Measurements from ENCODE around the gene FGF19.

The FGF19 gene

GRCh38 chr11:69667619-69668604 lies 35.9 kb downstream of the FGF19 start:
- DNase-seq, result no peak

DNA sequence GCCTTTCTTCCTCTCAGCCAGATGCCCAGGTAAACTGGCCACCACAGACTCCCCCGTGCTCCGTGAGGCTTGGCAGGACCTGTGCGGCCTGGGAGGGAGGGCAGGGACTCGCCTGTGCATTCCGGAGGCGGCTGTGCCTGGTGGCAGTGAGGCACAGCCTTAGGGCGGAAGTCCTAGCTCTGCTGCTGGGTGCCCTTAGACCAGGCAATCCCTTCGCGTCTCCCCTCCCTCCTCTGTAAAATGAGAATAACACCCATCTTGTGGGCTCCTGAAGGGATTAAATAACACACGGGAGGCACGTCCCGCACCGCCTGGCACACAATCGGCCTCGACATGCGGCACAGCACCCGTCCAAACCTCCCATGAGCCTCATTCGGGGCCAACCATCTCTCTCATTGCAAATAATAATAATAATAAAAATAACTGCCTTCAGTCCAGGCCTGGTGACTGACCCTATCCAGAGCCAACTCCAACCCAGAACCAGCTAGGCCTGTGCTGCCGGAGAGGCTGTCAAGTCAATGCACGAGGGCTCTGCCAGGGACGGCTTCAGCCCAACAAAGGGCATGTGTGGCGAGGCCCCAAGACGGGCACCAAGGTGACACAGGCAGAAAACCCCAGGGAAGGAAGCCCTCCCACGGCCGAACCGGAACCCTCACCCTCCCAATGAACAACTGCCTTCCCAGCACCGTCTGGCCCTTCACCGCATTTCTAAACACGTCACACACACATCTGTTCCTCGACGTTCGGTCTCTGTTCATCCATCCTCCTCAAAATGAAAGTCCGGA lies 36.9 kb downstream of the FGF19 start:
- DNase-seq, result no peak

- no peak for DNase-seq
These were observed 37.6 kb downstream of the FGF19 start for GRCh38 chr11:69666261-69666660.

DNA sequence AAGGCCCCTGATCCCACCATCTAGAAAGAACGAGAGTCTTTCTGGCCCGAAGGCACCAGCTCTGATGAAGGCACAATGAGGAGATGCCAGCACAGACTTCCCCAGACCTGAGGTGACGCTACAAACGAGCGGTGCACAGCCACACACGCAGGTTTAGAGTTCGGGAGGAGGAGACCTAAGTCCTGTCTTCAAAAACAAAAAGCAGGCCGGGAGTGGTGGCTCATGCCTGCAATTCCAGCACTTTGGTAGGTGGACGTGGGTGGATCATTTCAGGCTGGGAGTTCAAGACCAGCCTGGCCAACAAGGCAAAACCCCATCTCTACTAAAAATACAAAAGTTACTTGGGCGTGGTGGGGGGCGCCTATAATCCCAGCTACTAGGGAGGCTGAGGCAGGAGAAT lies 38.2 kb downstream of the FGF19 start:
- DNase-seq, result no peak

GRCh38 chr11:69664901-69665300 lies 38.9 kb downstream of the FGF19 start:
- DNase-seq, result no peak

DNA sequence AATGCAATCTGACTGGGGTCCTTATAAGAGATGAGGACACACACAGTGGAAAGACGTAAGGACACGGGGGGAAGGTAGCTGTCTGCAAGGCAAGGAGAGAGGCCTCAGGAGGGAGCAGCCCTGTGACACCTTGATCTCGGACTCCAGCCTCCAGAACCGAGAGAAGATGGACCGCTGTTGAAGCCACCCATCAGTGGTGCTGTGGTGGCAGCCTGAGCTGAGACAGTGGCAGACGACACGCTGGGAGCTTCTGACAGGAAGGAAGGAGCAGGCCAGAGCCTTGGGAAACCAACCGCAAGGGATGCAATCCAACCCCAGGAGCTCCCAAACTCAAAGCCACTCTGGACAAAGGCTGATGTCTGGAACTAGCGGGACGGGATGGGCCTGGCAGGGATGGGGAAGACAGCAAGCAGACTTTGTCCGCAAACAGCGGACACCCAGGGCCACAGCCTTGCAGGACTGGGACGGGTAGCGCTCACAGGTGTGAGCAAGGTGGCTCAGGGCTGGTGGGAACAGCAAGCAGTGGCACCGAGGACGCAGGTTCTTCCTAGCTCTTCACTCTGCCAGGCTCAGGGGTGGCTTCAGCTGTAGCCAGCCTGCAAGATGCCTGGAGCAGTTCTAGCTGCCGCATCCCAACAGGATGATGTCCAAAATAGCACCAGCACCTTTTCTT lies 39.6 kb downstream of the FGF19 start:
- DNase-seq, result no peak

- no peak for DNase-seq
These were observed 40.5 kb downstream of the FGF19 start for GRCh38 chr11:69663326-69663725.

DNA sequence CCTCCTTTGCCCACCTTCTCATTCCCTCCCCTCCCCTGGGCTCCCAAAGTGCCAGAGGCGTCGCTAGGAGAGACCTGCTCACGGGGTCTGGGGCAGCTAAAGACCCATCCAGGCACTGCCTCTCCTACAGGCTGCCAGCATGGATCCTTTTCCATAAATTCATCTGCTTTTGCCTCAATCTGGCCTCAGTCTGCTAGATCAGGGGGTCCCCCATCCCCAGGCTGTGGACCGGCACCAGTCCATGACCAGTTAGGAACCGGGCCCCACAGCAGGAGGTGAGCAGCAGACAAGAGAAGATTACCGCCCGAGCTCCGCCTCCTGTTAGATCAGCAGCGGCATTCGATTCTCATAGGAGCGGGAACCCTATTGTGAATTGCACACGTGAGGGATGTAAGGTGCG lies 41.0 kb downstream of the FGF19 start:
- peak; percentile 21 for DNase-seq

- DNase-seq, result no peak
These were observed 41.7 kb downstream of the FGF19 start for GRCh38 chr11:69662021-69662698.

DNA sequence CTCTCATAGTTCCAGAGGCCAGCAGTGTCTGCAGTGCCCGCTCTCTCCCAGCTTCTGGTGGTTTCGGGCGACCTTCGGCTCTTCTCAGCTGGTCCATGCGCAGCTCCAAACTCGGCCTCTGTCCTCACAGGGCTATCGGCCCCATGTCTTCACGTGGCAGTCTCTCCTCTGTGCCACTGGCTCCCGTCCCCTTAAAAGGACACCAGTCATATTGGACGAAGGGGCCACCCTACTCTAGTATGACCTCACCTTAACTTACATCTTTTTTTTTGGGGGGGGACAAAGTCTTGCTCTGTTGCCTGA lies 42.5 kb downstream of the FGF19 start:
- no peak for DNase-seq

DNA sequence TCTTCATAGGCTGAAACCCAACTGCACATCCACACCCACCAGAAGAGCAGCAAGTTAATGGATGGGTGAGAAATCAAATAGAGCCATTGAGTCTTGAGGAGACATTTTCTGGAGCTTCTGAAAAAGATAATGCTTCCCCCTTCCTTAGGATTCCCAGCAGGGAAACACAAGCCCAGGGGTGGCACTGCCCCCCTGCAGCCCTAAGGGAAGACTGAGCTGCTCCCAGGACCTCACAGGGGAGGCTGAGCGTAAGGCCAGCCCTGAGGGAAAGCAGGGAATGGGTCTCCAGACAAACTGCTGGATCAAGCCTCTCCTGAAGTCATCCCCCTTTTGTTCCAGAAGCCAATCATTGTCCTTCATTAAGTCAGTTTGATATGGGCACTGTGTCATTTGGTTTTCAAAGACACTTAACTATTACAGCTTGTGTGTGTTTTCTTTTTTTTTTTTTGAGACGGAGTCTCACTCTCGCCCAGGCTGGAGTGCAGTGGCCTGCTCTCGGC lies 43.8 kb downstream of the FGF19 start:
- DNase-seq, result no peak

DNA sequence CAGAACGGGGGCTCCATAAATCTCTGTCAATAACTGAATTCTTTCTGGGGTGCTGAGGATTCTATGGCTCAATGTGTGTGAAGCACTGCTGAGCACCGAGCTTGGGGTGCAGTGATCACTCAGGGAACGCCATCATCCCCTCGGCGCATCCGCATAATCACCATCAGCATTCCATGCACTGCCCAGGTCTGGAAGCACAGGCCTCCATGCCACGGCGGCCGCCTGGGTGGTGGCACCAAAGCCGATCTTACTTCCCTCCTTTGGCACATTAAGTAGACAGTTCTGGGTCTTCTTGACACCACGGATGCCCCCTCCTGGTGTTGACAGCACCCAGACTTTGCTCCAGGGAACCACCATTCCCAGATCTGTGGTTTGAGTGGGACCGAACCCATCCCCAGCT lies 44.2 kb downstream of the FGF19 start:
- DNase-seq, result no peak

GRCh38 chr11:69658626-69659450 lies 45.0 kb downstream of the FGF19 start:
- DNase-seq, result no peak

- no peak for DNase-seq
These were observed 45.8 kb downstream of the FGF19 start for GRCh38 chr11:69657911-69658625.

GRCh38 chr11:69657456-69657910 lies 46.3 kb downstream of the FGF19 start:
- no peak for DNase-seq

DNA sequence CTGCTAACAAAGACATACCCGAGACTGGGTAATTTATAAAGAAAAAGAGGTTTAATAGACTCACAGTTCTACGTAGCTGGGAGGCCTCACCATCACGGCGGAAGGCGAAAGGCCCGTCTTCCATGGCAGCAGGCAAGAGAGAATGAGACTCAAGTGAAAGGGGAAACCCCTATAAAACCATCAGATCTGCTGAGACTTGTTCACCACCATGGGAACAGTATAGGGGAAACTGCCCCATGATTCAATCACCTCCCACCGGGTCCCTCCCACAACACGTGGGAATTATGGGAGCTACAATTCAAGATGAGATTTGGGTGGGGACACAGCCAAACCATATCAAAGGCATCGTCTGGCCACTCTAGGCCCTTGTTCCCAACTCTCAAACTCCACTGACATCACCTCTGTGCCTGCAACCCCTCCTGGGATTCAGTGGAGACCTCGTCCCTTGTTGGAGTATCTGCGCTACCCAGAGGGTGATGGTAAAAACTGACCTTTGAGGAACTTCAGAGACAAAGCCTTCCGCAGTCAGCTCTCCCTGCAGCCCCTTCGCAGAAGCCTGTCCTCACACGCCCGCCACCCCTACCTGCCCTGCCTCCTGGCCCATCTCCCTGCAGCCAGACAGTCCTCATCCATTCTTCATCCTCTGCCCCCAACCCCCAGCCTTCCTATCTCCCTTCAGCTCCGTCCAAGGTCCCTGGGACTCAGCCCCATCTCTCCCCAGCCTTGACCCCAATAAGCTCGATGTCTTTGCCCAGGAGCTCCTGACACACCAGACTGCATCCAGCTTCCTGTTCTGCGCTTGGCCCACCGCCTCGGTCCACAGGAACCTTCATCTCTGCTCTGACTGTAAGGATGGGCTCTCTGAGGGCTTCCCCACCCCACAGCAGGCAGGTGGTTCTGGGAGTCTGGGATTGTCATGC lies 47.0 kb downstream of the FGF19 start:
- DNase-seq, result no peak

- no peak for DNase-seq
These were observed 48.1 kb downstream of the FGF19 start for GRCh38 chr11:69655479-69656428.

- no peak for DNase-seq
These were observed 49.0 kb downstream of the FGF19 start for GRCh38 chr11:69654660-69655478.

All from right forelimb (tissue), 1 donor.